A549 (cell line): Measurements from ENCODE around the gene ADAMTS1. TPM values are rescaled to one million over a fixed set of nuclear protein-coding genes. Genes with fewer than 3 reads are reported as not detected.

Experiments used
- ATAC-seq, 2 experiments: fragments of 200-7000 bp in 1 of 2; fragments of >200 bp in 1 of 2; cut with Nextera tagmentation in 1 of 2; cut with Tn5 transposase in 1 of 2; 3 replicates each; pipeline versions ENCODE4 v1.8.0 to v1.9.1; 2018 to 2020; ENCODE audit warnings: mild to moderate bottlenecking in 1 of 2, moderate library complexity in 1 of 2
- CTCF ChIA-PET: fragments of 300-600 bp; sonication (Branson Sonifier 250); formaldehyde crosslinking; extraction: SDS; loops from one replicate; lab custom pipeline; 2021; ENCODE audit warnings: antibody characterized with exemption, inconsistent platforms; lab: Yijun Ruan, JAX
- POLR2A ChIA-PET: fragments of 350-600 bp; formaldehyde crosslinking; extraction: SDS; loops from one replicate; lab custom pipeline; 2021; ENCODE audit warnings: antibody characterized with exemption, inconsistent platforms; lab: Yijun Ruan, JAX
- DNase-seq, 2 experiments: peaks; one replicate each; pipeline versions ENCODE4 v3.0.0 to v3.0.0-alpha.2; 2011 to 2016; ENCODE audit warnings: low read depth in 1 of 2, low spot score in 1 of 2
- FAIRE-seq: peaks from 2 replicates; lab custom pipeline; 2011; peaks lifted over from hg19 to GRCh38; lab: Jason Lieb, UNC
- H3K27ac ChIP-seq, 2 experiments: fragments of >200 bp; sonication (Bioruptor Twin); formaldehyde crosslinking; 3 replicates each; pipeline ENCODE4 v1.5.1; 2016 to 2017
- H3K4me1 ChIP-seq: fragments of >200 bp; sonication (Bioruptor Twin); formaldehyde crosslinking; 3 replicates; pipeline ENCODE4 v1.6.1; 2016
- H3K4me2 ChIP-seq: fragments of >200 bp; sonication (Bioruptor Twin); formaldehyde crosslinking; 3 replicates; pipeline ENCODE4 v1.6.1; 2016
- H3K4me3 ChIP-seq: fragments of >200 bp; sonication (Bioruptor Twin); formaldehyde crosslinking; 3 replicates; pipeline ENCODE4 v1.5.1; 2016
- H3K9me3 ChIP-seq: fragments of >200 bp; sonication (Bioruptor Twin); formaldehyde crosslinking; 3 replicates; pipeline ENCODE4 v1.6.1; 2016
- ATOH8 ChIP-seq: fragments of 250-450 bp; sonication (Bioruptor Pico); IDR thresholded peaks from 2 replicates; pipeline ENCODE4 v1.5.0; 2020; ENCODE audit warnings: low read depth, mild to moderate bottlenecking, moderate library complexity
- BHLHE40 ChIP-seq: IDR thresholded peaks from 2 replicates; pipeline ENCODE4 v1.6.1; 2012; ENCODE audit warnings: low read depth, low read length, inconsistent platforms
- CHD2 ChIP-seq: fragments of 150-350 bp; IDR thresholded peaks from 2 replicates; pipeline ENCODE4 v1.6.1; 2014; ENCODE audit warnings: low read length; ENCODE audit not compliant: partially characterized antibody
- EHF ChIP-seq: fragments of 250-450 bp; sonication (Bioruptor Pico); IDR thresholded peaks from 2 replicates; pipeline ENCODE4 v1.5.0; 2020; ENCODE audit warnings: mild to moderate bottlenecking
- ESRRA ChIP-seq: fragments of 150-350 bp; IDR thresholded peaks from 2 replicates; pipeline ENCODE4 v1.6.1; 2014; ENCODE audit warnings: mild to moderate bottlenecking, low read length, borderline replicate concordance
- FOSL2 ChIP-seq, 2 experiments: fragments of 450-650 bp in 1 of 2; fragments of >200 bp in 1 of 2; sonication (Bioruptor Twin) in 1 of 2; formaldehyde crosslinking; IDR thresholded peaks; 2 replicates each; pipeline versions ENCODE4 v1.5.0 to v1.6.1; 2016 to 2020; ENCODE audit warnings: mild to moderate bottlenecking in 1 of 2, moderate library complexity in 1 of 2
- GATA3 ChIP-seq: IDR thresholded peaks from 2 replicates; pipeline ENCODE4 v1.6.1; 2012; ENCODE audit warnings: borderline replicate concordance
- HDAC2 ChIP-seq: fragments of 200-600 bp; sonication (generic); IDR thresholded peaks from 2 replicates; pipeline ENCODE4 v1.6.1; 2016
- HOXB13 ChIP-seq: fragments of 250-450 bp; sonication (Bioruptor Pico); IDR thresholded peaks from 2 replicates; pipeline ENCODE4 v1.5.0; 2020; ENCODE audit warnings: low read depth, mild to moderate bottlenecking, moderate library complexity
- HOXB5 ChIP-seq: fragments of 250-450 bp; sonication (Bioruptor Pico); IDR thresholded peaks from 2 replicates; pipeline ENCODE4 v1.5.0; 2020; ENCODE audit warnings: mild to moderate bottlenecking, moderate library complexity
- JUN ChIP-seq, 2 experiments: fragments of >200 bp; sonication (Bioruptor Twin); formaldehyde crosslinking; IDR thresholded peaks; 2 replicates in 1 of 2; 3 replicates in 1 of 2; pipeline ENCODE4 v1.6.1; 2016 to 2017
- KDM1A ChIP-seq: fragments of 200-600 bp; sonication (generic); IDR thresholded peaks from 2 replicates; pipeline ENCODE4 v1.6.1; 2016; ENCODE audit warnings: low read depth, mild to moderate bottlenecking
- MAFK ChIP-seq: fragments of 450-650 bp; IDR thresholded peaks from 2 replicates; pipeline ENCODE4 v1.6.1; 2014; ENCODE audit not compliant: partially characterized antibody
- MAX ChIP-seq: IDR thresholded peaks from 2 replicates; pipeline ENCODE4 v1.6.1; 2012
- NFE2L2 ChIP-seq: fragments of 150-350 bp; conservative IDR thresholded peaks from 2 replicates; pipeline ENCODE4 v1.6.1; 2014; ENCODE audit warnings: low read length
- NPAS2 ChIP-seq: fragments of 250-450 bp; sonication (Bioruptor Pico); IDR thresholded peaks from 2 replicates; pipeline ENCODE4 v1.8.0; 2022; ENCODE audit warnings: mild to moderate bottlenecking, moderate library complexity, borderline replicate concordance
- PHF8 ChIP-seq: fragments of 200-600 bp; sonication (generic); IDR thresholded peaks from 2 replicates; pipeline ENCODE4 v1.6.1; 2016; ENCODE audit warnings: low read depth, mild to moderate bottlenecking, antibody characterized with exemption, moderate library complexity, borderline replicate concordance
- RARB ChIP-seq: fragments of 250-450 bp; sonication (Bioruptor Pico); IDR thresholded peaks from 2 replicates; pipeline ENCODE4 v1.8.0; 2021; ENCODE audit warnings: mild to moderate bottlenecking, moderate library complexity
- SREBF2 ChIP-seq: fragments of 450-650 bp; IDR thresholded peaks from 2 replicates; pipeline ENCODE4 v1.6.1; 2014; ENCODE audit warnings: mild to moderate bottlenecking, moderate library complexity
- TP53 ChIP-seq: fragments of 250-450 bp; sonication (Bioruptor Pico); IDR thresholded peaks from 2 replicates; pipeline ENCODE4 v1.5.0; 2021; ENCODE audit warnings: mild to moderate bottlenecking, moderate library complexity
- ZC3H11A ChIP-seq: fragments of 450-650 bp; IDR thresholded peaks from 2 replicates; pipeline ENCODE4 v1.6.1; 2014; ENCODE audit warnings: antibody characterized with exemption, mild to moderate bottlenecking
- ZNF302 ChIP-seq: fragments of 250-450 bp; sonication (Bioruptor Pico); IDR thresholded peaks from 2 replicates; pipeline ENCODE4 v1.9.0; 2021; ENCODE audit warnings: inconsistent platforms, mild to moderate bottlenecking, moderate library complexity
- whole genome bisulfite sequencing: methylation state at CpG from one replicate; pipeline ENCODE4 v1.1.6; 2017; ENCODE audit errors: missing lambda C conversion rate; 5-methylcytosine and 5-hydroxymethylcytosine counted together
- polyA minus RNA-seq: library from RNA; depleted of rRNA, polyadenylated mRNA; stranded (reverse); fragments of >200 nt; gene quantifications from 2 replicates; pipeline ENCODE4 v1.2.3, GENCODE V29; 2011; rRNA and poly(A)+ RNA removed
- polyA plus RNA-seq, 4 experiments: library from polyadenylated mRNA; depleted of rRNA in 3 of 4; stranded (reverse); fragments of >200 nt; fragmentation: RNase III in 1 of 4; extraction: RNeasy Plus Mini Kit Qiagen cat#74134 plus additional on column Dnase treatment in 1 of 4; gene quantifications; 2 replicates in 3 of 4; 3 replicates in 1 of 4; pipeline ENCODE4 v1.2.3, GENCODE V29; 2011 to 2017
- TF ChIP-seq, protein P1 (sequence below): fragments of 150-350 bp; IDR thresholded peaks from 2 replicates; pipeline ENCODE4 v1.6.1; 2014; ENCODE audit warnings: low read depth, mild to moderate bottlenecking, low read length

ADAMTS1 gene
- polyA plus RNA-seq (2011; rRNA removed) (0.17 and 0.24 TPM in 2 replicates), polyA plus RNA-seq (2017; fragmentation: RNase III; extraction: RNeasy Plus Mini Kit Qiagen cat#74134 plus additional on column Dnase treatment) (0.12 to 0.18 TPM (median 0.17 TPM) in 3 replicates), polyA minus RNA-seq (1.3 and 1.7 TPM in 2 replicates)
- 0.38 and 0.81 TPM in 2 replicates for polyA plus RNA-seq (2012; cell fraction: cytosol; rRNA removed)
- 1.5 and 1.6 TPM in 2 replicates for polyA plus RNA-seq (2012; cell fraction: nucleus; rRNA removed)

DNA sequence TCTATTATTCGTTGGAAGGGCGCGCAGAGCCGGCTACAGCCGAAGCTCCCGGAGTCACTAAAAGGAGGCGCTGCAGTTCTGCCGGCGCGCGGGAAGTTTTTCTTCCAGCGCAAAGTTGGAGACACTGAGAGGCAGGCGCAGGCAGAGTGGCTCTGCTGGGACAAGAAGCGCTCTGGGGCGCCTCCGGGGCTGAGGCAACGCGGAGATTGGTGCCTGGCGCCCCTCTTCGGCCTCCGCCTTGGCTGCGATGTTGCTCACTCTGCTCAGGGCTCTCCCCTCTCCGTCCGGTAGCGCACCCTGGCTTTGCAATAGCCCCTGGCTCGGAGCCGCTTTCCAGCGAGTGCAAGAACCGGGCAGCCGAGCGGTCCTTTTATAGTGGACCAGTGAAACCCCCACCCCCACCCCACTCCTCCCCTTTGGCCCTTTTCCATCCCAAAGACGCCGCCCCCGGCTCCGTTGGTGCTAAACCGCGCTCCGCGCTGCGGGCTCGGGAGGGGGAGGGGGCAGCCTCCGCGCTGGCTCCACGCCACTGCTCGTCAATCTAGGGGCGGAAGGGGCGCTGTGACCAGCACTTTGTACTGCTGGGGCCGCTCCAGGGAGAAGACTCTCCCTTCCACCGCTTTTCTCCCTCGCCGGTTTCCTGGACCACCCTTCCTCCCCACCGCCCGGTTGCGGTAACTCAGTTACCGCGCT lies at the start of gene ADAMTS1:
ADAMTS1 (minus strand) TSS at position 344 of the 693 bp plus-strand sequence. CDS start 455 bp downstream, outside the sequence.
- TF ChIP-seq MAFK (no peak), KDM1A (no peak), ESRRA (no peak), PHF8 (no peak), JUN (IDR thresholded peaks at IDR 0.05) (no peak), EHF (no peak), HOXB5 (CRISPR knock-in tag) (no peak), CHD2 (no peak)
- H3K4me2 ChIP-seq: peak within 1 kb of the TSS; percentile 88
- H3K27ac ChIP-seq: 0 out of 6 replicates have a peak within 1 kb of the TSS, but pooled peaks of 1 of the 2 experiments have one; percentile 49
- ChIA-PET CTCF (interaction anchor here (0.7 to 2.2 kb wide), 6 partner anchors 9 to 1900 kb away, joined by 3 to 10 read pairs (median 3); no protein-coding TSS in a partner anchor), POLR2A (no interaction called here)
- ATAC-seq (peak; percentile 54 to 72), FAIRE-seq (no peak), DNase-seq (peak in 1 of 2 experiments; percentile 38)
- WGBS: 1% methylated on average over 10 of the region's 56 CpGs
- H3K4me3 ChIP-seq: peak within 1 kb of the TSS; percentile 42
- H3K9me3 ChIP-seq: no peaks in the 10 kb centered on the region
- peaks cover 9% of the 10 kb centered on the region; the same call in 2 of the 3 replicates for H3K4me1 ChIP-seq

GRCh38 chr21:26892151-26892550 lies 46.9 kb upstream of the ADAMTS1 start:
- no peak overlapping the region for H3K4me2 ChIP-seq
- ATAC-seq (no peak), FAIRE-seq (no peak), DNase-seq (no peak)
- CTCF ChIA-PET: no interaction called here
- no peak overlapping the region for H3K4me3 ChIP-seq
- no peaks in the 10 kb centered on the region for H3K4me1 ChIP-seq
- POLR2A ChIA-PET: no interaction called here
- H3K27ac ChIP-seq: no peak overlapping the region
- H3K9me3 ChIP-seq: no peaks in the 10 kb centered on the region
- WGBS: 0% methylated on average over 1 of the region's 1 CpG
- TF ChIP-seq ATOH8 (CRISPR knock-in tag) (no peak), HDAC2 (no peak), GATA3 (no peak), SREBF2 (no peak), PHF8 (no peak), NFE2L2 (no peak), CHD2 (no peak), HOXB13 (no peak), ZNF302 (CRISPR knock-in tag) (no peak), ZC3H11A (no peak), NPAS2 (CRISPR knock-in tag) (no peak), ESRRA (no peak), MAX (no peak)
- TF ChIP-seq, protein P1, sequence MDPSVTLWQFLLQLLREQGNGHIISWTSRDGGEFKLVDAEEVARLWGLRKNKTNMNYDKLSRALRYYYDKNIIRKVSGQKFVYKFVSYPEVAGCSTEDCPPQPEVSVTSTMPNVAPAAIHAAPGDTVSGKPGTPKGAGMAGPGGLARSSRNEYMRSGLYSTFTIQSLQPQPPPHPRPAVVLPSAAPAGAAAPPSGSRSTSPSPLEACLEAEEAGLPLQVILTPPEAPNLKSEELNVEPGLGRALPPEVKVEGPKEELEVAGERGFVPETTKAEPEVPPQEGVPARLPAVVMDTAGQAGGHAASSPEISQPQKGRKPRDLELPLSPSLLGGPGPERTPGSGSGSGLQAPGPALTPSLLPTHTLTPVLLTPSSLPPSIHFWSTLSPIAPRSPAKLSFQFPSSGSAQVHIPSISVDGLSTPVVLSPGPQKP: no peak
- TF ChIP-seq, all 56 proteins: peak for 0

DNA sequence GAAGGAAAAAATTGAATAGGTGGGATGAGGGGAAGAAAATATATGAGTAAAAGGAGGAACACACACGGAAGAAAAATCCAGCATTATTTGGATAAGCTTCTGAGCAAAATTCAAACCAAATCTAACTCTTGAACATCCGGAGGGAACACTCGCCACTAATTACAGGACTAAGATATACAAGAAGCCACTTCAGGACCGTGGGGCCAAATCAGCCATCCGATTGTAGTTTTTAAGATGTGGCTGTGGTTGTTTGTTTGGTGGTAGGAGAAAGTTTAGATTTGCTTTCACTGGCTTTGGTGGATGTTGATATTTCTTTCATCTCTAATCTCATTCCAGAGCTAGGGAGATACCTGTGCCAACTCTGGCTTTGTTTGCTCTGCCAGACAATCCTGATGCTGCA lies 43.7 kb upstream of the ADAMTS1 start:
- no peaks in the 10 kb centered on the region for H3K4me1 ChIP-seq
- ATAC-seq: no peak
- no peaks in the 10 kb centered on the region for H3K9me3 ChIP-seq
- CTCF ChIA-PET: no interaction called here
- TF ChIP-seq RARB (CRISPR knock-in tag): no peak
- no peak for TF ChIP-seq BHLHE40
- TF ChIP-seq MAX: no peak
- no peak for TF ChIP-seq TP53 (CRISPR knock-in tag)
- no peak for TF ChIP-seq FOSL2 (IDR thresholded peaks at IDR 0.05)
- no peak for TF ChIP-seq FOSL2 (CRISPR knock-in tag; IDR thresholded peaks at IDR 0.05)
- WGBS: 3% methylated on average over 5 of the region's 5 CpGs
- H3K4me2 ChIP-seq: no peak overlapping the region
- no peak overlapping the region for H3K27ac ChIP-seq
- no peak for FAIRE-seq
- H3K4me3 ChIP-seq: no peak overlapping the region
- no peak for DNase-seq
- POLR2A ChIA-PET: no interaction called here
